Myocyte (in vitro differentiated cells): ENCODE data around the gene TXNDC15. TPM values are rescaled to one million over a fixed set of nuclear protein-coding genes. Genes with fewer than 3 reads are reported as not detected.
A peak's percentile ranks its signal among the peaks of the same experiment; 100 is the strongest.
"Not testable (repeated sequence)": the region's sequence is repeated elsewhere in the genome, so short reads cannot be mapped to it uniquely, and the experiment has no call there.

ENCODE experiments used
- DNase-seq: peaks from one replicate; pipeline ENCODE4 v3.0.0-alpha.2; 2012; ENCODE audit warnings: low read depth
- total RNA-seq: library from RNA; depleted of rRNA; stranded (reverse); fragments of >200 nt; gene quantifications from 2 replicates; pipeline ENCODE4 v1.2.3, GENCODE V29; 2014

Gene TXNDC15
- total RNA-seq, 1 donor from 2014 or later, result 94.8 TPM

DNA sequence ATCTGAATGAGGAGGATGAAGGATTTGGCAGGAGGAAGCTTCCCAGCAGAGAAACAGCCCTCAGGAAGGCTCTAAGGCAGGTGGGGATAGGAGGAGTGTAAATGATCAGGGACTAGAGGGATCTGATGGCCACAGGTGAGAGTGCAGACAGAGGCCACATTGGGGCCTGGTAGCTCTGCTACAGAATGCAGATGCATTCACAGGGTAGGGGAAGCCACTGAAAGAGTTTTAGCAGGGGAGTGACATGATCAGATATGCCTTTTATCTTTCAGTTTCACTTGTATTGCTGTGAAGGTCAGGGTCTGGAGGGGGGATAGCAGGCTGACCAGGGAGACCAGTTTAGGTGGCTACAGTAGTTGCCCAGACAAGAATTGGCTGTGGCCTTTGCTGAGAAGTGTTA is 3.0 kb downstream of the TXNDC15 start:
- DNase-seq, result no peak

DNA sequence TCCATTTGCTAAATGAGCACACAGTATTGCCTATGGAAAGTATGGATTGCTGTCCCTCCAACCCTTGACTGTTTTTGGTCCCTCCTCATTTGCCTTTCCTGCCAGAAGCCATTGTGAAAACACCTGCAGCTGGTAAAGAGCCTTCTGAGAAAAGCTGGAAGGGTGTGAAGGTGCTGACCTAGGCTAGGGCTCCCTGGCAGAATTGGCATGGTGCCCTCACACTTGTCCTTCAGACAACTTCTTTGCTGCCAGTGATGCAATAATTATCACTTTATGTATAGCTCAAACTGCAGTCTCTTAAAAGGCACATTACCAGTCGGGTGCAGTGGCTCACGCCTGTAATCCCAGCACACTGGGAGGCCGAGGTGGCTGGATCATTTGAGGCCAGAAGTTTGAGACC is 4.2 kb downstream of the TXNDC15 start:
- no peak for DNase-seq

DNA sequence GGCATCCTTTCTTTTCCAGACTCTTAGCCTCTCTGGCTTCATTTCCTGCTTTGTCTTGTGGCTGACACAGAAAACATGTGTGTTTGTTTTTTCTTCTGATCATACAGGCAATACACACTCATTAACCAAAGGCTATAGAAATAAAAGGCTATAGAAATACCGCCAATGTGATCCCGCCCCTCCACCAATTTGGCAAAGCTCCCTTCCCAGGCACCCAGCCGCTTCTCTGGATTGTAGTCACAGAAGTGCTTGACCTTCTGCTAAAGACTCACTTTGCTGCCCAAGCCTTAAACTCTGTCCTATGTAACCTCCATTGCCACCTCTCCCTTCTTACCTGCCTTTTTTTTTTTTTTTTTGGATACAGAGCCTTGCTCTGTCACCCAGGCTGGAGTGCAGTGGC is 5.3 kb downstream of the TXNDC15 start:
- DNase-seq, result no peak

DNA sequence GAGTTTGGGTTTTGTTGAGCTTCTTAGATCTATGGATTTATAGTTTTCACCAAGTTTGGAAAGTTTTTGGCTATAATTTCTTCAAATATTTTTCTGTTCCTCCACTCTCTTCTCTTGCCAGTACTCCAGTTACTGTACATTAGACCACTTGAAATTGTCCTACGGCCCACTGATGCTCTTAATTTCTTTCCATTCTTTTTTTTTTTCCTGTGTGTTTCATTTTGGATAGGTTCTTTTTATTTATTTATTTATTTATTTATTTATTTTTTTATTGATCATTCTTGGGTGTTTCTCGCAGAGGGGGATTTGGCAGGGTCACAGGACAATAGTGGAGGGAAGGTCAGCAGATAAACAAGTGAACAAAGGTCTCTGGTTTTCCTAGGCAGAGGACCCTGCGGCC is 6.8 kb downstream of the TXNDC15 start:
- DNase-seq, result not testable (repeated sequence)

DNA sequence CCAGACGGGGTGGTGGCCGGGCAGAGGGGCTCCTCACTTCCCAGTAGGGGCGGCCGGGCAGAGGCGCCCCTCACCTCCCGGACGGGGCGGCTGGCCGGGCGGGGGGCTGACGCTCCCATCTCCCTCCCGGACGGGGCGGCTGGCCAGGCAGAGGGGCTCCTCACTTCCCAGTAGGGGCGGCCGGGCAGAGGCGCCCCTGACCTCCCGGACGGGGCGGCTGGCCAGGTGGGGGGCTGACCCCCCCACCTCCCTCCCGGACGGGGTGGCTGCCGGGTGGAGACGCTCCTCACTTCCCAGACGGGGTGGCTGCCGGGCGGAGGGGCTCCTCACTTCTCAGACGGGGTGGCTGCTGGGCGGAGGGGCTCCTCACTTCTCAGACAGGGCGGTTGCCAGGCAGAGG is 7.5 kb downstream of the TXNDC15 start:
- DNase-seq, result not testable (repeated sequence)

DNA sequence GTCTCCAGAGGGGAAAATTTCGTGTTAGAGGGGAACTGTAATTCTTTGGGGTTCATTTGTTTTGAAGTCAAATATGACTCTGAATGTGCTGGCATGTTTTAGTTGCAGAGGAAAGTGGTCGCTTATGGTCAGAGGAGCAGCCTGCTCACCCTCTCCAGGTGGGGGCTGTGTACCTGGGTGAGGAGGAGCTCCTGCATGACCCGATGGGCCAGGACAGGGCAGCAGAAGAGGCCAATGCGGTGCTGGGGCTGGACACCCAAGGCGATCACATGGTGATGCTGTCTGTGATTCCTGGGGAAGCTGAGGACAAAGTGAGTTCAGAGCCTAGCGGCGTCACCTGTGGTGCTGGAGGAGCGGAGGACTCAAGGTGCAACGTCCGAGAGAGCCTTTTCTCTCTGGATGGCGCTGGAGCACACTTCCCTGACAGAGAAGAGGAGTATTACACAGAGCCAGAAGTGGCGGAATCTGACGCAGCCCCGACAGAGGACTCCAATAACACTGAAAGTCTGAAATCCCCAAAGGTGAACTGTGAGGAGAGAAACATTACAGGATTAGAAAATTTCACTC is 13.5 kb downstream of the TXNDC15 start:
- no peak for DNase-seq

DNA sequence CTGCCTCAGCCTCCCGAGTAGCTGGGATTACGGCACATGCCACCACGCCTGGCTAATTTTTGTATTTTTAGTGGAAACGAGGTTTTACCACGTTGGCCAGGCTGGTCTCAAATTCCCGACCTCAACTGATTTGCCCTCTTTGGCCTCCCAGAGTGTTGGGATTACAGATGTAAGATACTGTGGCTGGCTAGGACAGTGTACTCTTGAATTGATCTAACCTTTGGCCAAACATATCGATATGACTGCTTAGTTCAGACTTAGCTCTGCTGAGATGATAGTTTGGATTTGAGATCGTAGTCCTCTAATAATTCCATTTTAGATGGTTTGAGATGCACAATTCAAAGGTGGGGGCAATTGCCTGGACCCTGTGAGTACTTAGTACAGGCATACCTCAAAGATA is 15.2 kb downstream of the TXNDC15 start:
- no peak for DNase-seq

DNA sequence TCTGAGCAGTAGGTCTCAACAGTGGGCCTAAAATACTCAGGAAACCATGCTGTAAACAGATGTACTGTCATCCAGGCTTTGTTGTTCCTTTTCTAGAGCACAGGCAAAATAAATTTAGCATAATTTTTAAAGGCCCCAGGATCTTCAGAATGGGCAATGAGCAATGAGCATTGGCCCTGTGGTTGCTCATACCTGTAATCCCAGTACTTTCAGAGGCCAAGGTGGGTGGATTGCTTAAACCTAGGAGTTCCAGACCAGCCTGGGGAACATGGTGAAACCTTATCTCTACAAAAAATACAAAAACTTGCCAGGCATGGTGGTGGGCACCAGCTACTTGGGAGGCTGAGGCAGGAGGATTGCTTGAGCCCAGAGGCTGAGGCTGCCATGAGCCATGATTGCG is 17.3 kb downstream of the TXNDC15 start:
- no peak for DNase-seq

DNA sequence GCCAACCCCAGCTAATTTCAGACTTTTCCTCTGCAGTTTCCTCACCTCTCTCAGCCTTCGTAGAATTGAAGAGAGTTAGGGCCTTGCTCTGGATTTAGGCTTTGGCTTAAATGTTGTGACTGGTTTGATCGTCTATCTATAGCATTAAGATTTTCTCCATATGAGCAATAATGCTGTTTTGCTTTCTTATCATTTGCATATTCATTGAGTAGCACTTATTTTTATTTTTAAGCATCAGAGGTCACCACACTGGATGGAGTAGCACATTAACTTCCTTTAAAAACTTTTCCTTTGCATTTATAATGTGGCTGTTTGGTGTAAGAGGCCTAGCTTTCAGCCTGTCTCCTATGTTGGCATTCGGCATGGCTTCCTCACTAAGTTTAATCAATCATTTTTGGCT is 18.1 kb downstream of the TXNDC15 start:
- DNase-seq, result no peak

DNA sequence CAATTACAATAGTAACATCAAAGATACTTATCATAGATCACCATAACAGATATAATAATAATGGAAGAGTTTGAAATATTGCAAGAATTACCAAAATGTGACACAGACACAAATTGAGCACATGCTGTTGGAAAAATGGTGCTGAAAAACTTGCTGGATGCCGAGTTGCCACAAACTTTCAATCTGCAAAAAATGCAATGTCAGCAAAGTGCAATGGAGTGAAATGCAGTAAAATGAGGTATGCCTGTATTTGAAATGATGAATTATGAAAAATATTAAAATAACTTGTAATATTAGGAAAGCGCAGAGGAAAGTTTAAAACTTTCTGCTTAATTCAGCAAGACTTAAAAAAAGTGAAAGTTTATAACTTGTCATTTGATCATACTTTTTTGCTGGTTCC is 18.8 kb downstream of the TXNDC15 start:
- DNase-seq, result no peak

DNA sequence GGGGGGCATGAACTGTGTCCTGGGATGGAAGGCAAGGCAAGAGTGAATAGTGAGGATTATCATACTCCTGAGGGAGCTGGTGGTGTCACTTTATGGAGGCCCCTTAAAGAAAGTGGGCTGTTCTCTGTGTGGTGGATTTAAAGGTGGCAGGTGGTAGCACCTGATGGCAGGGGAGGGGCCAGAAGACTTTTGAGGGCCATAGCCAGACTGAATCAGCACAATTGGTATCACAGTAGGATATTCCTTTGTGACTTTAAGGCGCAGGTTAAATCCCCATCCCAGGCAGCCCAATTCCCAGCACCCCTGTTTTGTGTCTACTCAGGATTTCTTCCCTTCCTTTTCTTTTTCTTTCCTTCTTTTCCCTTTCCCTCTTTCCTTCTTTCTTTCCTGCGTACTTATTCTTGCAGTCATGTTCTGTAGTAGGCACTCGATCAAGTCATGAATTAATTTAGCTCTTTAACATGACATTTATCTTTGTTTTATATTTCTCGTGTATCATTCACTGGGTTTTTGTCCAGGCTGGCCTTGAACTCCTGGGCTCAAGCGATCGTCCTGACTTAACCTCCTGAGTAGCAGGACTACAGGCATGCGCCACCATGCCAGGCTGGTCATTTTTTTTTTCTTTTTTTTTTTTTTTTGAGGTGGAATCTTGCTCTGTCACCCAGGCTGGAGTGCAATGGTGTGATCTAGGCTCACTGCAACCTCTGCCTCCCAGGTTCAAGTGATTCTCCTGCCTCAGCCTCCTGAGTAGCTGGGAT is 19.8 kb downstream of the TXNDC15 start:
- no peak for DNase-seq

DNA sequence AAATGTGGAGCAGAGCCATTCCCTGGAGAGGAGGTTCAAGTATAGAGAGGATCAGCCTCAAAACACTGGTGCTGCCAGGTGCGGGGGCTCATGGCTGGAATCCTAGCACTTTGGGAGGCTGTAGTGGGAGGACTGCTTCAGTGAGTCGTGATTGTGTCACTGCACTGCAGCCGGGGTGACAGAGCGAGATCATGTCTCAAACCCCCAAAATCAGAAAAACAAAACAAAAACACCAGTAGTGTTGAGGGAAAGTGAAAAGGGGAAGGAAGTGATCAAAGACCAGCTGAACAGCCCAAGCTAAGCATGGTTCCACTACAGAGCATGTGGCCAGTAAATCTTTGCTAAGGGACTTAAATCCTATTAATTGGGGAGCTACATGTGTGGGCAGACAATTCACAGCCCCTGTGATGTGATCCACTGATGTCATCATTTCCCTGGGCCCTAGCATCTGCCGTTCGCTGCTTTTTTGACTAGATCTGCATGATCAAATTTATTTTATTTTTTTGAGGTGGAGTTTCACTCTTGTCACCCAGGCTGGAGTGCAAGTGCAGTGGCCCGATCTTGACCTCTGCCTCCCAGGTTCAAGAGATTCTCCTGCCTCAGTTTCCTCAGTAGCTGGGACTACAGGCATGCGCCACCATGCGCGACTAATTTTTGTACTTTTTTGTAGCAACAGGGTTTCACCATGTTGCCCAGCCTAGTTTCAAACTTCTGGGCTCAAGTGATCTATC is 28.1 kb downstream of the TXNDC15 start:
- no peak for DNase-seq

DNA sequence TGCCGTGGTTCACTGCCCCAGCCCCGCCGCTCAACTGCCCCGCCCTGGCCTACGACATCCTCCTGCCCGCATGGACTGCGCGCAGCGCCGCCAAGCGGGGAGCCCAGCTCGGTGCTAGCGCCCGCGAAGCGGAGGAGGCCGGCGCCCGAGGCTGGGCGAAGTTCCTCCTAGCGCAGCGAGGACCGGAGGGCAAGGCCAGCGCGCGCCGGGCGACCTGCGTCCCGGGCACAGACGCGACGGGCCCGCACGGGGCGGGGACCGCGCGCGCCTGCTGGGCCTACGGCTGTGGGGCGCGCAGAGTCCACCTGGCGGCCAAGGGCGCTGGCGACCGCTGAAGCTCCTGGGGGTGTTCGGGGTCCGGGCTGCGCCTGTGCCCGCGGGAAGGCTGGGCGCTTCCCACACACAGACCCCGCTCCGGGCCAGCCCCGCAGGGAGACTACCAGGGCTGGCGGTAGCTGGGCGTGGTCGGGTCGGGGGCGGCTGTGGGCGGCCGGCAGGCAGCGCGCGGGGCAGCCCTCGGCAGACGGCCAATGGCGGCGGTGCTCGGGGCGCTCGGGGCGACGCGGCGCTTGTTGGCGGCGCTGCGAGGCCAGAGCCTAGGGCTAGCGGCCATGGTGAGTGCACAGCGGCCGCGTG is 30.6 kb downstream of the TXNDC15 start, which contains the start of gene PCBD2:
Gene PCBD2 (plus strand): TSS at position 522 of the 636 bp plus-strand sequence. CDS start 9 bp downstream, at position 531.
- DNase-seq, result peak; percentile 93

DNA sequence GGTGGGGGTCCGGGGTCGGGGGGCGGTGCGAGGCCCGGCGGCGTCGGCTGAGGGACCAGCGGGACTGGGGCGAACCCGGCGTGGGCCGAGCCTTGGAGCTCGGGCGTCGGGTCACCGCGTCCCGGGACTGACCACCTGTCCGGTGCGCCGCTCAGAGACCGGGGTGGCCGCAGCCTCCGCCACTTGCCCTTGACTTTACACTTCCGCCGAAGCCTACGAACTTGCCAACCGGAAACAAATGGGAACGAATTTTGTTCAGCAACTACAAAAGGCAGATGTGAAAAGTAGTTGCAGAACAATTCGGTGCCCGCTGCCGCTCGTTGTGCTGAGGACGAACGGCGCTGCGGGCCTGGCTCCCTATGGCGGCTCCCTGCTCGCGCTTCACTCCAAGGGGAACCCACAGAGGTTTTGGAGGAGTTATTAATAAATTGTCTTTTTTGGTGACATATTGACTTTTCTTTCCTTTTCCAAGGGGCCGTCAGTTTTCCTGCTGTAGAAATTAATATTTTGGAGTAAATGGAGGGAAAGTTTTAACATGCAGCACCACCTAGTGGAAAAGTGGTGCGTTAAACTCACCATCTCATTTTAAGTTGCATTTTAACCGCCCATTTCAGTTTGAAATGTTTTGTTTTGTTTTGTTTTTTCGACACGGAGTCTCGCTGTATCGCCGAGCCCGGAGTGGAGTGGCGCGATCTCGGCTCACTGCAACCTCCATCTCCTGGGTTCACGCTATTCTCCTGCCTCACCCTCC is 31.2 kb downstream of the TXNDC15 start:
- peak; percentile 72 for DNase-seq

DNA sequence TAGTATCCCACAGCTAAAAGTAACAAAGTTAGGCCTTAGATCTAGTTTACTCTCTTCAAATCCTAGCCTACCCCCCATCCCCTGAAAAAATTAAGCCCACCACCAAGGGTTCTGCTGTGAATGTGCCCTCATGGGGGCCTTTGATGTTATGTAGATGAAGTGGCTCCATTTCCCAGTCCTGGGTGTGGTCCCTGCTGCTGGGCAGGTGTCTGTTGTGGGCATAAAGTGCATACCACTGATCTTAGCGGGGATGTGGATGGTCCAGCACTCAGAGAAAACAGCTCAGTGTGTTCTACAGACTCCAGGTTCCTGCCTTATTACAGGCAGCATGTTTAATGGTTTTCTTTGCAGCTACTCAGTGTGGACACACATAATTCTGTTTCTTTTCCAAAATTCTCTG is 32.6 kb downstream of the TXNDC15 start:
- DNase-seq, result no peak

DNA sequence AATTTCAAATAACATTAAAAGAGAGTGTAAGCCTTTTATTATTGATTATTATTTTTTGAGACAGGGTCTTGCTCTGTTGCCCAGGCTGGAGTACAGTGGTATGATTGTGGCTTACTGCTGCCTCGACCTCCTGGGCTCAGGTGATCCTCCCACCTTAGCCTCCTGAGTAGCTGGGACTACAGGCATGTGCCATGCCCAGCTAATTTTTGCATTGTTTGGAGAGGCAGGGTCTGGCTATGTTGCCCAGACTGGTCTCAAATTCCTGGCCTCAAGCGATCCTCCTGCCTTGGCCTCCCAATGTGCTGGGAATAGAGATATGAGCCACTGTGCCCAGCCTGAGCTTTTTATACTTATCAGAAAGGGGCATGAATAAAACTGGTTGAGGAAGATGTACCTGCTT is 36.6 kb downstream of the TXNDC15 start:
- not testable (repeated sequence) for DNase-seq

DNA sequence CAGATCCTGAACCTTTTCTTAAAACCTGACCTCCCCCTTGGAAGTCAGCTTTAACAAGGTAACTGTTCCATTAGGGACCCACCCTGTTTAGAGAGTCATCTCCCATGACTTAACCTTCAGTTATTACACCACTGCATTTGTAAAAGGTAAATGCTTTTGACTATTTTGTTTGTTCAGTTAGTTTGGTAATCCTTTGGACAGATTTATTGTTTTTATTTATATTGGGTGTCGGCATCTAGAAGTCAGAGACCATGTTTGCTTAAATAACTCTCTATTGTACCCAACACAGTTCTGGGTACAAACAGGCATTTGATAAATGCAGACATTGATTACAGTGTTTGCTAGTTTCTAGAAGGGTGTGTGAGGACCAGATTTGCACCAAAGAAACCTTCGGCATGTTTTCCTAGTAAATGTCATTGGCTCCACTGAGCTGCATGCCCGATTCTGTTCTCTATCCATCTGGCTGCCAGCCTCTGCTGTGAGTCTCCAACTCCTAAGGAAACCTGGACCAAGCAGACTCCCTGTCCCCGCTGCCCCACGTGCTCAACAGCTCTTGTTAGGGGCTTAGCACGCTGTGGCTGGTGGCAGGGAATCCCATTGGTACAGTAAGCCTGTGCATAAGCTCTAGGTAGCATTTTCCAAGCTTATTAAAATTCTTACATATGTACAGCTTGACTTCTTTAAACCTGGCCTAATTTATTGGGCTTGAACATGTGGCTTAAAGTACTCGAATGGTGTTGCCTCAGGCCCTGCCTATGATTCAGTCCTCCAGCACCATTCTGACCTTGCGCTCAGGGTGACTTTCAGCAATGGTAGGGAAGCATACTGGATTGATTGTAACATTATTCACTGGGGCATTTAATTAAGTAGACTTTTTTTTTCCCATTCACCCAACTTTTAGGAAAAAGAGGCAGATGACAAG is 37.4 kb downstream of the TXNDC15 start:
- no peak for DNase-seq

DNA sequence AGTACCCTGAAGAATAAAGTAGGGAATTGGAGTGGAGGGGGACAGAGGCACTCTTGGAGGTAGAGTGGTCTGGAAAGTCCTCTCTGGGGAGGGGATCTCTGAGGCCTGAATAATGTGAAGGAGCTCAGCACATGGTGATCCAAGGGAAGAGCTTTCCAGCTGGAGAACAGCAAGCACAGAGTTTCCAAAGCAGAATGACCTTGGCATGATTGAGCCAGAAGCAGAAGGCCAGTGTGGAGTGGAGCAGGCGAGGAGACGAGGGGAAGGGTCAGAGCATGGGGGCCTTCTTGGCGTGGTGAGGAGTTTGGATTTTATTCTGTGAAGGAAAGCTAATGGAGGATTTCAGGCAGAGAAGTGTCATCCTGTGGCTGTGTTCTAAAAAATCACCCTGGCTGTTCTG is 39.1 kb downstream of the TXNDC15 start:
- no peak for DNase-seq

DNA sequence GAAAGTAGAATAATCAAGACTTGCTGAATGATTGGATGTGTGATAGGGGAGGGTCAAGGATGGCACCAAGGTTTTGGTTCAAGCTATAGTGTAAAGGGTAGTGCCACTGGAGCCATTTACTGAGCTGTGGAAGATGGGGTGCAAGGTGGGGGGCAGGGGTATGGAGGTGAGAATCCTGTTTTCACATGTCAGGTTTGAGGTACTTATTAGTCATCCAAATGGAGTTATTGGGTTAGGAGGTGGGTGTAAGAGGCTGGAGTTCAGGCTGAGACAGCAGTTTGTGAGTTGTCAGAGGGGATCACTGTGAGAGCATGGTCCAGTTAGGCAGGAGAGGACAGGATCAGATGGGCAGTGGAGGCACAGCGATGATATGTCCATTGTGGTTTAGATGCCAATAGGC is 39.6 kb downstream of the TXNDC15 start:
- DNase-seq, result no peak
